Measurements from ENCODE around the gene IRF4.

DNA sequence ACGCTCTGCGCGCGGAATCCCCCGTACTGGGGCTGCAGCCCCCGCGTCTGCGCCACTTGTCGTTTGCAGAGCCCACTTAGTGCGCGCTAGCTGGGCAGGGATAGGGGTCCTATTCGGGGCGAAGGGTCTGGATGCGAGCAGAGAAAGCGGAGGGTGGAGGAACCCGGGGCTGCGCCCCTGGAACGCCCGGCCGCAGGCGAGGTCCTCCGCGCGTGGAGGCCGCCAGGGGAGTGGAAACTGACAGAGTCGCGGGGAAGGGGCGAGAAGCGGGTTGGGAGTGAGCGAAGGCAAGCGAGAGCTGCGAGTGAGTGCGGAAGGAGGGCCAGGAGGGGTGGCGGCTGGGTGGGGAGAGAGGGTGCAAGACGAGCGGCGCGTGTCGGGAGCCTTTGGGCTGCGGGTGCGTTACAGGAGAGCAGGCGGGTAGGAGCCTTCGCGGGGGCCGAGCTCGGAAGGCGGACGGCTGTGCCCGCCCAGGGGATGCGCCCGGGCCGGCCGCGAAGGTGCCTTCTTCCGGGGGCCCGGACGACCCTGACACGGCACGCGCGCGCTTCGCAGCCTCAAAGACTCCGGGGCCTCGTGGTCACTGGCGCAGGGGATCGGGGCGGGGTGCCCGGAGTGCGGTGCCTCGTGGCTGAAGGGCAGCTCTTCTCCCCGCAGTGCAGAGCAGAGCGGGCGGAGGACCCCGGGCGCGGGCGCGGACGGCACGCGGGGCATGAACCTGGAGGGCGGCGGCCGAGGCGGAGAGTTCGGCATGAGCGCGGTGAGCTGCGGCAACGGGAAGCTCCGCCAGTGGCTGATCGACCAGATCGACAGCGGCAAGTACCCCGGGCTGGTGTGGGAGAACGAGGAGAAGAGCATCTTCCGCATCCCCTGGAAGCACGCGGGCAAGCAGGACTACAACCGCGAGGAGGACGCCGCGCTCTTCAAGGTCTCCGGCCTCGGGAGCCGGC is 1.2 kb downstream of the IRF4 start:
- TF ChIP-seq CTCF (IDR thresholded peaks at IDR 0.05) (no peak), POLR2A (IDR thresholded peaks at IDR 0.05) (no peak)
